GM23338 (cell line): ENCODE results near the gene DAPK1. TPM values are rescaled to one million over a fixed set of nuclear protein-coding genes. Genes with fewer than 3 reads are reported as not detected.

Source experiments
- CREB1 ChIP-seq: fragments of 250-450 bp; sonication (Bioruptor Pico); IDR thresholded peaks from 2 replicates; pipeline ENCODE4 v1.5.0; 2020; ENCODE audit warnings: low read depth, mild to moderate bottlenecking, moderate library complexity
- NANOG ChIP-seq: IDR thresholded peaks from 2 replicates; pipeline ENCODE4 v1.6.1; 2016; ENCODE audit warnings: antibody characterized with exemption, borderline replicate concordance
- POLR2AphosphoS5 ChIP-seq: IDR thresholded peaks from 2 replicates; pipeline ENCODE4 v1.6.1; 2016; ENCODE audit warnings: antibody characterized with exemption, low read depth
- REST ChIP-seq: IDR thresholded peaks from one replicate; pipeline ENCODE4 v1.6.1; 2018; ENCODE audit warnings: antibody characterized with exemption; ENCODE audit not compliant: unreplicated experiment
- ZNF114 ChIP-seq: fragments of 250-450 bp; sonication (Bioruptor Pico); IDR thresholded peaks from 2 replicates; pipeline ENCODE4 v1.5.0; 2020; ENCODE audit warnings: mild to moderate bottlenecking, moderate library complexity
- ZNF462 ChIP-seq: fragments of 250-450 bp; sonication (Bioruptor Pico); IDR thresholded peaks from 2 replicates; pipeline ENCODE4 v1.5.0; 2020; ENCODE audit warnings: mild to moderate bottlenecking, moderate library complexity
- polyA plus RNA-seq: library from polyadenylated mRNA; unstranded; fragments of >200 nt; fragmentation: Nextera tagmentation; extraction: Ambion mirVana; gene quantifications from 2 replicates; pipeline ENCODE4 v1.2.1, GENCODE V29; 2016
- total RNA-seq: library from RNA; depleted of rRNA; stranded (reverse); fragments of >200 nt; shearing (Covaris generic); gene quantifications from 2 replicates; pipeline ENCODE4 v1.2.3, GENCODE V29; 2014
- TF ChIP-seq, protein P1 (sequence below): IDR thresholded peaks from 2 replicates; pipeline ENCODE4 v1.6.1; 2016; ENCODE audit warnings: antibody characterized with exemption

The DAPK1 gene
- total and polyA plus RNA-seq, 2 experiments from 2014 or later: 37.0 to 134 TPM

DNA sequence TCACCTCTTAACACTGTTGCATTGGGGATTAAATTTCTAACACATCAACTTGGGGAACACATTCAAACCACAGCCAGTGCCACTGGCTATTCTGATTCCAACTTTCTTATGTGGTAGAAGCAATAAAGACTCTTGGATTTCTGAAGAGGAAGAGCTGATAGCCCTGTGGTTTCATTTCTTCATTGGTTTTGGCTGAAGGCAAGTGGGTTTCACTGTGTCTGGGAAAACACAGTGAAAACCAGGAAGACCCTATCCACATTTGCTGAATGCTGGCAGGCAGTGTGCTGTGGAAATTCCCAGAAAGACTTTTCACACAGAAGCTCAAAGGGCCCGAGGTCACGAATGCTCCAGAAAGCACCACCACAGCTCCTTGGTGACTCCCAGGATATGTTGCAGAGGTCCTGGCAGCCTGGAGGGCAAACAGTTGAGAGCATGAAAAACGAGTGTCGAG, 67.1 kb downstream of the DAPK1 start (continued):
- TF ChIP-seq ZNF462 (CRISPR knock-in tag) (no peak), CREB1 (CRISPR knock-in tag) (no peak), ZNF114 (CRISPR knock-in tag) (no peak), POLR2AphosphoS5 (no peak), REST (no peak), NANOG (no peak)
- TF ChIP-seq, protein P1, sequence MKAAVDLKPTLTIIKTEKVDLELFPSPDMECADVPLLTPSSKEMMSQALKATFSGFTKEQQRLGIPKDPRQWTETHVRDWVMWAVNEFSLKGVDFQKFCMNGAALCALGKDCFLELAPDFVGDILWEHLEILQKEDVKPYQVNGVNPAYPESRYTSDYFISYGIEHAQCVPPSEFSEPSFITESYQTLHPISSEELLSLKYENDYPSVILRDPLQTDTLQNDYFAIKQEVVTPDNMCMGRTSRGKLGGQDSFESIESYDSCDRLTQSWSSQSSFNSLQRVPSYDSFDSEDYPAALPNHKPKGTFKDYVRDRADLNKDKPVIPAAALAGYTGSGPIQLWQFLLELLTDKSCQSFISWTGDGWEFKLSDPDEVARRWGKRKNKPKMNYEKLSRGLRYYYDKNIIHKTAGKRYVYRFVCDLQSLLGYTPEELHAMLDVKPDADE: no peak
